GM12891 (cell line): ENCODE data around the gene ATP1B1.
A peak's percentile ranks its signal among the peaks of the same experiment; 100 is the strongest.

ENCODE experiments used
- DNase-seq: peaks from one replicate; pipeline ENCODE4 v3.0.0; 2011; ENCODE audit warnings: low spot score; ENCODE audit not compliant: insufficient read length
- FAIRE-seq: peaks from 2 replicates; lab custom pipeline; 2011; peaks lifted over from hg19 to GRCh38; lab: Jason Lieb, UNC
- PAX5 ChIP-seq: IDR thresholded peaks from 2 replicates; pipeline ENCODE4 v1.6.1; 2011; ENCODE audit warnings: low read length, moderate library complexity, mild to moderate bottlenecking; ENCODE audit not compliant: insufficient read depth, severe bottlenecking
- POLR2A ChIP-seq: IDR thresholded peaks from 2 replicates; pipeline ENCODE4 v1.6.1; 2011; ENCODE audit warnings: low read depth, low read length, control low read depth
- POLR2AphosphoS5 ChIP-seq: IDR thresholded peaks from 2 replicates; pipeline ENCODE4 v1.6.1; 2011; ENCODE audit warnings: low read depth, low read length, control low read depth
- POU2F2 ChIP-seq: IDR thresholded peaks from 2 replicates; pipeline ENCODE4 v1.6.1; 2011; ENCODE audit warnings: low read depth, mild to moderate bottlenecking, control low read depth, low read length, moderate library complexity
- SPI1 ChIP-seq: IDR thresholded peaks from 2 replicates; pipeline ENCODE4 v1.6.1; 2011; ENCODE audit warnings: low read depth, low read length, control low read depth
- TAF1 ChIP-seq: IDR thresholded peaks from 2 replicates; pipeline ENCODE4 v1.6.1; 2011; ENCODE audit warnings: low read depth, low read length, control low read depth

ATP1B1 gene

GRCh38 chr1:169133228-169133576 lies 26.7 kb downstream of the ATP1B1 start:
- FAIRE-seq (peak; percentile 5), DNase-seq (no peak)
- no peak for TF ChIP-seq TAF1
- no peak for TF ChIP-seq PAX5
- TF ChIP-seq POU2F2, result no peak
- TF ChIP-seq POLR2A, result no peak
- no peak for TF ChIP-seq POLR2AphosphoS5
- TF ChIP-seq SPI1, result no peak

GRCh38 chr1:169133801-169134502 lies 27.5 kb downstream of the ATP1B1 start:
- peak; percentile 69 for FAIRE-seq
- DNase-seq, result no peak
- no peak for TF ChIP-seq POLR2AphosphoS5
- no peak for TF ChIP-seq SPI1

- DNase-seq (no peak), FAIRE-seq (no peak)
- TF ChIP-seq PAX5 (no peak), POLR2A (no peak), TAF1 (no peak), SPI1 (no peak), POLR2AphosphoS5 (no peak), POU2F2 (no peak)
Observed at GRCh38 chr1:169137357-169137756, 30.9 kb downstream of the ATP1B1 start.

- DNase-seq, result peak; percentile 33
- peak; percentile 48 for FAIRE-seq
Observed at GRCh38 chr1:169138866-169139670, 32.6 kb downstream of the ATP1B1 start.

GRCh38 chr1:169141356-169141755 lies 34.9 kb downstream of the ATP1B1 start:
- DNase-seq (no peak), FAIRE-seq (no peak)
- TF ChIP-seq POLR2AphosphoS5 (no peak), PAX5 (no peak), POU2F2 (no peak), SPI1 (no peak), POLR2A (no peak), TAF1 (no peak)

More at GRCh38 chr1:169138866-169139670, 32.6 kb downstream of the ATP1B1 start:
- TF ChIP-seq PAX5 (no peak), SPI1 (peak; percentile 3; the same call in 1 of the 2 replicates)

GRCh38 chr1:169142129-169142528 lies 35.6 kb downstream of the ATP1B1 start:
- FAIRE-seq (no peak), DNase-seq (no peak)
- TF ChIP-seq TAF1 (no peak), PAX5 (no peak), POLR2AphosphoS5 (no peak), POLR2A (no peak), POU2F2 (no peak), SPI1 (no peak)

- FAIRE-seq (no peak), DNase-seq (no peak)
- no peak for TF ChIP-seq POLR2AphosphoS5
Observed at GRCh38 chr1:169143346-169143745, 36.9 kb downstream of the ATP1B1 start.

- DNase-seq (no peak), FAIRE-seq (no peak)
- TF ChIP-seq POLR2A, result no peak
- TF ChIP-seq PAX5, result no peak
- TF ChIP-seq POLR2AphosphoS5, result no peak
- TF ChIP-seq SPI1, result no peak
- no peak for TF ChIP-seq TAF1
- no peak for TF ChIP-seq POU2F2
Observed at GRCh38 chr1:169143984-169144383, 37.5 kb downstream of the ATP1B1 start.

GRCh38 chr1:169144941-169145626 lies 38.6 kb downstream of the ATP1B1 start:
- FAIRE-seq (no peak), DNase-seq (no peak)
- TF ChIP-seq POU2F2 (no peak), PAX5 (no peak), POLR2A (no peak), SPI1 (no peak), POLR2AphosphoS5 (no peak), TAF1 (no peak)
